HepG2 (cell line): ENCODE data around the gene CDCA4. TPM values are rescaled to one million over a fixed set of nuclear protein-coding genes. Genes with fewer than 3 reads are reported as not detected.

Source experiments
- ATAC-seq: fragments of 200-7000 bp; cut with Tn5 transposase; 3 replicates; pipeline ENCODE4 v1.9.1; 2020; ENCODE audit warnings: mild to moderate bottlenecking, moderate library complexity
- BruUV-seq: library from RNA; stranded (reverse); fragments of 400-500 nt; replicated peaks from 2 replicates; lab custom pipeline; 2021; lab: Mats Ljungman, UMichigan
- CTCF ChIA-PET: fragments of 300-600 bp; formaldehyde crosslinking; extraction: SDS; loops from one replicate; lab custom pipeline; 2021; ENCODE audit warnings: low total read pairs, inconsistent platforms, low intra/inter-chr PET ratio; lab: Yijun Ruan, JAX
- POLR2A ChIA-PET: fragments of 350-600 bp; sonication (Branson Sonifier 250); formaldehyde crosslinking; loops from one replicate; lab custom pipeline; 2020; ENCODE audit warnings: antibody characterized with exemption, inconsistent platforms; lab: Yijun Ruan, JAX
- DNase-seq: peaks from one replicate; pipeline ENCODE4 v3.0.0-alpha.2; 2015; ENCODE audit warnings: low spot score
- FAIRE-seq: peaks from 3 replicates; lab custom pipeline; 2011; peaks lifted over from hg19 to GRCh38; lab: Jason Lieb, UNC
- H2AFZ ChIP-seq: one replicate; pipeline ENCODE4 v1.6.1; 2011; ENCODE audit warnings: low read length, inconsistent platforms
- H3K27ac ChIP-seq: fragments of 300-600 bp; 3 replicates; pipeline ENCODE4 v1.8.0; 2011; ENCODE audit warnings: mixed run types, mild to moderate bottlenecking, mixed read lengths, low read length, inconsistent platforms; ENCODE audit not compliant: insufficient read depth; ENCODE audit errors: extremely low read length
- H3K27me3 ChIP-seq, 2 experiments: fragments of 200-600 bp in 1 of 2; 2 replicates in 1 of 2; 3 replicates in 1 of 2; pipeline versions ENCODE4 v1.6.0 to v1.8.0; 2011; ENCODE audit warnings: low read length in 2 of 2, mild to moderate bottlenecking in 2 of 2, moderate library complexity in 2 of 2, inconsistent platforms in 1 of 2; ENCODE audit not compliant: insufficient read depth in 2 of 2, control insufficient read depth in 1 of 2
- H3K36me3 ChIP-seq, 2 experiments: fragments of 200-600 bp in 1 of 2; replicated peaks in 1 of 2; 2 replicates in 1 of 2; 3 replicates in 1 of 2; pipeline versions ENCODE4 v1.5.1 to v1.8.0; 2011; ENCODE audit warnings: low read length in 2 of 2, inconsistent platforms in 1 of 2; ENCODE audit not compliant: insufficient read depth in 2 of 2, control insufficient read depth in 1 of 2
- H3K4me1 ChIP-seq: 2 replicates; pipeline ENCODE4 v1.5.1; 2012; ENCODE audit warnings: low read length, inconsistent platforms; ENCODE audit not compliant: insufficient read depth
- H3K4me2 ChIP-seq: 2 replicates; pipeline ENCODE4 v1.6.0; 2011; ENCODE audit warnings: low read depth, low read length, inconsistent platforms
- H3K4me3 ChIP-seq, 3 experiments: fragments of 200-600 bp in 1 of 3; sonication (generic), shearing (Covaris generic) in 1 of 3; replicated peaks in 1 of 3; 2 replicates each; pipeline ENCODE4 v1.5.1; 2011 to 2016; ENCODE audit warnings: low read length in 3 of 3, inconsistent platforms in 2 of 3, low read depth in 2 of 3, mild to moderate bottlenecking in 2 of 3, control low read depth in 1 of 3, mixed read lengths in 1 of 3; ENCODE audit not compliant: insufficient read depth in 1 of 3
- H3K79me2 ChIP-seq: one replicate; pipeline ENCODE4 v1.6.1; 2011; ENCODE audit warnings: low read length, inconsistent platforms; ENCODE audit not compliant: insufficient read depth
- H3K9ac ChIP-seq: 2 replicates; pipeline ENCODE4 v1.6.0; 2011; ENCODE audit warnings: mild to moderate bottlenecking, low read depth, low read length, inconsistent platforms; ENCODE audit not compliant: insufficient read depth
- H3K9me3 ChIP-seq: 2 replicates; pipeline ENCODE4 v1.5.1; 2012; ENCODE audit warnings: mild to moderate bottlenecking, low read length
- H4K20me1 ChIP-seq: 2 replicates; pipeline ENCODE4 v1.6.0; 2011; ENCODE audit warnings: inconsistent platforms, mild to moderate bottlenecking, low read length, moderate library complexity; ENCODE audit not compliant: insufficient read depth
- MYNN ChIP-seq: sonication (generic); formaldehyde crosslinking; IDR thresholded peaks from 2 replicates; pipeline ENCODE4 v1.4.0; 2020; ENCODE audit warnings: mild to moderate bottlenecking, low read depth, missing genetic modification reagents
- SNAPC2 ChIP-seq: sonication (generic); formaldehyde crosslinking; IDR thresholded peaks from 2 replicates; pipeline ENCODE4 v1.8.1; 2022; ENCODE audit warnings: mild to moderate bottlenecking, missing genetic modification reagents
- ZNF225 ChIP-seq: sonication (generic); formaldehyde crosslinking; IDR thresholded peaks from 2 replicates; pipeline ENCODE4 v1.4.0; 2020; ENCODE audit warnings: mild to moderate bottlenecking, missing genetic modification reagents
- ZNF543 ChIP-seq: sonication (generic); formaldehyde crosslinking; IDR thresholded peaks from 2 replicates; pipeline ENCODE4 v1.4.0; 2020; ENCODE audit warnings: mild to moderate bottlenecking, missing genetic modification reagents
- WGBS: methylation state at CpG from one replicate; pipeline ENCODE4 v1.1.6; 2017; ENCODE audit warnings: low lambda C conversion rate; 5-methylcytosine and 5-hydroxymethylcytosine counted together
- in situ Hi-C: cut with HindIII; loops from 2 replicates; pipeline ENCODE4 v1.10.0; 2017; ENCODE audit warnings: low pct_unique_long_range_greater_than_20kb; ENCODE audit not compliant: extremely low pct_ligation_motif_present
- intact Hi-C: fragments of 100-400 bp; cut with micrococcal nuclease; formaldehyde crosslinking; loops from one replicate; pipeline ENCODE4 v1.10.0; 2022; ENCODE audit not compliant: unreplicated experiment
- polyA plus RNA-seq, 8 experiments: library from polyadenylated mRNA; depleted of rRNA in 3 of 8; stranded (reverse) in 7 of 8; unstranded in 1 of 8; fragments of >200 nt; fragmentation: Illumina TruSeq in 4 of 8; extraction: Trizol in 4 of 8; gene quantifications; 2 replicates each; pipeline versions ENCODE4 v1.2.1 to v1.2.3, GENCODE V29; 2011 to 2016; ENCODE audit warnings: low read depth in 4 of 8, missing spikeins in 1 of 8, mixed read lengths in 1 of 8; ENCODE audit not compliant: insufficient read depth in 1 of 8
- total RNA-seq, 5 experiments: library from RNA; depleted of rRNA; stranded (reverse); fragments of >200 nt; fragmentation: Illumina TruSeq; extraction: Trizol; gene quantifications; 2 replicates each; pipeline ENCODE4 v1.2.3, GENCODE V29; 2016; ENCODE audit warnings: low read depth in 1 of 5
- TF ChIP-seq, protein P1 (sequence below): IDR thresholded peaks from 2 replicates; pipeline ENCODE4 v1.6.1; 2016; ENCODE audit warnings: low read depth, missing genetic modification reagents, missing compliant biosample characterization
- TF ChIP-seq, protein P2 (sequence below): sonication (generic); formaldehyde crosslinking; conservative IDR thresholded peaks from 2 replicates; pipeline ENCODE4 v1.4.0; 2020; ENCODE audit warnings: missing genetic modification reagents

The CDCA4 gene
- total and polyA plus RNA-seq, 2 of the 13 experiments (the other 11 are each of a cell fraction or from before 2014, with no cell fraction given): 19.7 to 43.1 TPM

DNA sequence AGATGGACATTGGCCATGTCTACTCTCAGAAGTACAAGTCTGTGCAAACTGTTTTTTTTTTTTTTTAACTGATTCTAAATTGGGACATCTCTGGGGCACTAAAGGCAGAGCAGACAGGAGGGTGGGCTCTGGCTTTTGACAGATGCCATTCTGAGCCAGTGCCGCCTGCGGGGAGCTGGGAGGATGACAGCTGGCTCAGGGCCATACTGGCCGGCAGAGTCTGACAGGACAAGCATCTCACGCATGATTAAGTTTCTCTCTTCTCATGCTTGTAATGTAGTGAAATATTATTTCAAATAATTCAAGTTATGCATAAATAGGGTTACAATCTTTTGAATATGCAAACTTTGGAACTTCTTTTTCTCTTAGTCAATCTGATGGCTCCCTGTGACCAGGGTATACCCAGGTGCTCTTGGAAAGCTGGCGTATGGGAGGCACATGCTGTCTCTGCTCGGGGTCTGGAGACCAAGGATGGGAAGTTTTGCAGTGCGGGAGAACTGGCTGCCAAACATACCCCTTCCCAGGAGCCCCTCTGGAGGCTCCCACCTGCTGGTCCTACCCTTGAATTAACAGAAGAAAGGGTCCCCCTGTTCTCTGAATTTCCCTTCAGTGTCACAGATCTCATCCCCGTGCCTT, 7.6 kb downstream of the CDCA4 start:
- no TSS peak for BruUV-seq
- no peak for FAIRE-seq

More for the DNA sequence above, 7.6 kb downstream of the CDCA4 start:
- in situ Hi-C loops (no loop called here), intact Hi-C loops (no loop called here)
- WGBS: 90% methylated on average over 7 of the region's 8 CpGs
- DNase-seq (no peak), ATAC-seq (no peak)
- Histone ChIP-seq H3K27ac (no peak overlapping the region), H3K27me3 (no peaks in the 10 kb centered on the region), H3K4me1 (peaks cover 46% of the 10 kb centered on the region), H3K79me2 (peaks cover 67% of the 10 kb centered on the region), H4K20me1 (peaks cover 29% of the 10 kb centered on the region), H3K36me3 (peaks cover 15 to 33% of the 10 kb centered on the region in 2 experiments; a peak in 4 of 5 replicates), H3K4me3 (no peak overlapping the region), H3K4me2 (no peak overlapping the region), H3K9me3 (no peaks in the 10 kb centered on the region), H3K9ac (no peak overlapping the region), H2AFZ (no peak overlapping the region)
- TF ChIP-seq ZNF543 (no peak), MYNN (no peak), SNAPC2 (CRISPR knock-in tag) (no peak), ZNF225 (CRISPR knock-in tag) (no peak)
- TF ChIP-seq, protein P1, sequence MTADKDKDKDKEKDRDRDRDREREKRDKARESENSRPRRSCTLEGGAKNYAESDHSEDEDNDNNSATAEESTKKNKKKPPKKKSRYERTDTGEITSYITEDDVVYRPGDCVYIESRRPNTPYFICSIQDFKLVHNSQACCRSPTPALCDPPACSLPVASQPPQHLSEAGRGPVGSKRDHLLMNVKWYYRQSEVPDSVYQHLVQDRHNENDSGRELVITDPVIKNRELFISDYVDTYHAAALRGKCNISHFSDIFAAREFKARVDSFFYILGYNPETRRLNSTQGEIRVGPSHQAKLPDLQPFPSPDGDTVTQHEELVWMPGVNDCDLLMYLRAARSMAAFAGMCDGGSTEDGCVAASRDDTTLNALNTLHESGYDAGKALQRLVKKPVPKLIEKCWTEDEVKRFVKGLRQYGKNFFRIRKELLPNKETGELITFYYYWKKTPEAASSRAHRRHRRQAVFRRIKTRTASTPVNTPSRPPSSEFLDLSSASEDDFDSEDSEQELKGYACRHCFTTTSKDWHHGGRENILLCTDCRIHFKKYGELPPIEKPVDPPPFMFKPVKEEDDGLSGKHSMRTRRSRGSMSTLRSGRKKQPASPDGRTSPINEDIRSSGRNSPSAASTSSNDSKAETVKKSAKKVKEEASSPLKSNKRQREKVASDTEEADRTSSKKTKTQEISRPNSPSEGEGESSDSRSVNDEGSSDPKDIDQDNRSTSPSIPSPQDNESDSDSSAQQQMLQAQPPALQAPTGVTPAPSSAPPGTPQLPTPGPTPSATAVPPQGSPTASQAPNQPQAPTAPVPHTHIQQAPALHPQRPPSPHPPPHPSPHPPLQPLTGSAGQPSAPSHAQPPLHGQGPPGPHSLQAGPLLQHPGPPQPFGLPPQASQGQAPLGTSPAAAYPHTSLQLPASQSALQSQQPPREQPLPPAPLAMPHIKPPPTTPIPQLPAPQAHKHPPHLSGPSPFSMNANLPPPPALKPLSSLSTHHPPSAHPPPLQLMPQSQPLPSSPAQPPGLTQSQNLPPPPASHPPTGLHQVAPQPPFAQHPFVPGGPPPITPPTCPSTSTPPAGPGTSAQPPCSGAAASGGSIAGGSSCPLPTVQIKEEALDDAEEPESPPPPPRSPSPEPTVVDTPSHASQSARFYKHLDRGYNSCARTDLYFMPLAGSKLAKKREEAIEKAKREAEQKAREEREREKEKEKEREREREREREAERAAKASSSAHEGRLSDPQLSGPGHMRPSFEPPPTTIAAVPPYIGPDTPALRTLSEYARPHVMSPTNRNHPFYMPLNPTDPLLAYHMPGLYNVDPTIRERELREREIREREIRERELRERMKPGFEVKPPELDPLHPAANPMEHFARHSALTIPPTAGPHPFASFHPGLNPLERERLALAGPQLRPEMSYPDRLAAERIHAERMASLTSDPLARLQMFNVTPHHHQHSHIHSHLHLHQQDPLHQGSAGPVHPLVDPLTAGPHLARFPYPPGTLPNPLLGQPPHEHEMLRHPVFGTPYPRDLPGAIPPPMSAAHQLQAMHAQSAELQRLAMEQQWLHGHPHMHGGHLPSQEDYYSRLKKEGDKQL: no peak
- TF ChIP-seq, protein P2, sequence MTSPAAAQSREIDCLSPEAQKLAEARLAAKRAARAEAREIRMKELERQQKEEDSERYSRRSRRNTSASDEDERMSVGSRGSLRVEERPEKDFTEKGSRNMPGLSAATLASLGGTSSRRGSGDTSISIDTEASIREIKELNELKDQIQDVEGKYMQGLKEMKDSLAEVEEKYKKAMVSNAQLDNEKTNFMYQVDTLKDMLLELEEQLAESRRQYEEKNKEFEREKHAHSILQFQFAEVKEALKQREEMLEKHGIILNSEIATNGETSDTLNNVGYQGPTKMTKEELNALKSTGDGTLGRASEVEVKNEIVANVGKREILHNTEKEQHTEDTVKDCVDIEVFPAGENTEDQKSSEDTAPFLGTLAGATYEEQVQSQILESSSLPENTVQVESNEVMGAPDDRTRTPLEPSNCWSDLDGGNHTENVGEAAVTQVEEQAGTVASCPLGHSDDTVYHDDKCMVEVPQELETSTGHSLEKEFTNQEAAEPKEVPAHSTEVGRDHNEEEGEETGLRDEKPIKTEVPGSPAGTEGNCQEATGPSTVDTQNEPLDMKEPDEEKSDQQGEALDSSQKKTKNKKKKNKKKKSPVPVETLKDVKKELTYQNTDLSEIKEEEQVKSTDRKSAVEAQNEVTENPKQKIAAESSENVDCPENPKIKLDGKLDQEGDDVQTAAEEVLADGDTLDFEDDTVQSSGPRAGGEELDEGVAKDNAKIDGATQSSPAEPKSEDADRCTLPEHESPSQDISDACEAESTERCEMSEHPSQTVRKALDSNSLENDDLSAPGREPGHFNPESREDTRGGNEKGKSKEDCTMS (CRISPR knock-in tag): no peak
- ChIA-PET POLR2A (no interaction called here), CTCF (interaction anchor here (2.4 kb wide), 1 partner anchor 32 kb away, joined by 16 read pairs; no protein-coding TSS in a partner anchor)
